Inferior parietal cortex (tissue), 1 donor: ENCODE measurements around the gene DENND4A.
"Not testable (repeated sequence)": the region's sequence is repeated elsewhere in the genome, so short reads cannot be mapped to it uniquely, and the experiment has no call there.

Source experiments
- DNase-seq: peaks from one replicate; pipeline ENCODE4 v3.0.0-alpha.2; 2016; ENCODE audit errors: extremely low spot score

DENND4A gene

GRCh38 chr15:65789105-65789504 lies 3.0 kb downstream of the DENND4A start:
- no peak for DNase-seq

GRCh38 chr15:65787260-65787659 lies 4.8 kb downstream of the DENND4A start:
- no peak for DNase-seq

DNA sequence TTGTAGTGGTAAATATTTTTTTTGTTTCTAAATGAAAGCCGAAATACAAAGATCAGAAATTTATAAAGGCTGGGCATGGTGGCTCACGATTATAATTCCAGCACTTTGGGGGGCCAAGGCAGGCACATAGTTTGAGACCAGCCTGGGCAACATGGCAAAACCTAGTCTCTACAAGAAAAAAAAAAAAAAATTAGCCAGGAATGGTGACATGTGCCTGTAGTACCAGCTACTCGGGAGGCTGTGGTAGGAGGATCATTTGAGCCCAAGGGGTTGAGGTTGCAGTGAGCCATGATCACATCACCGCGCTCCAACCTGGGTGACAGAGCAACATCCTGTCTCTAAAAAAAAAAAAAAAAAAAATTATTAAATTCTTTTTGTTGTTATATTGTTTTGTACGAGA lies 6.9 kb downstream of the DENND4A start:
- no peak for DNase-seq

GRCh38 chr15:65783872-65784271 lies 8.2 kb downstream of the DENND4A start:
- DNase-seq, result no peak

GRCh38 chr15:65782096-65782495 lies 10.0 kb downstream of the DENND4A start:
- no peak for DNase-seq

DNA sequence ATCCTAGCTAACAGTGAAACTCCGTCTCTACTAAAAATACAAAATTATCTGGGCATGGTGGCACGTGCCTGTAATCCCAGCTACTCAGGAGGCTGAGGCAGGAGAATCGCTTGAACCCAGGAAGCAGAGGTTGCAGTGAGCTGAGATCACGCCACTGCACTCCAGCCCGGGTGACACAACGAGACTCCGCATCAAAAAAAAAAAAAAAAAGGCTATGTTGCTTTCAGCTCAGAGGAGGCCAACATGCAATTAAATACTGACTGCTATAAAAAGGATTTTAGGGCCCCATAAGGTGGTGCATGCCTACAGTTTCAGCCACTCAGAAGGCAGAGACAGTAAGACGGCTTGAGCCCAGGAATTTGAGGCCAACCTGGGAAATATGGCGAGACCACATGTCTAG lies 13.4 kb downstream of the DENND4A start:
- not testable (repeated sequence) for DNase-seq

- DNase-seq, result no peak
These were observed 13.8 kb downstream of the DENND4A start for GRCh38 chr15:65778269-65778668.

DNA sequence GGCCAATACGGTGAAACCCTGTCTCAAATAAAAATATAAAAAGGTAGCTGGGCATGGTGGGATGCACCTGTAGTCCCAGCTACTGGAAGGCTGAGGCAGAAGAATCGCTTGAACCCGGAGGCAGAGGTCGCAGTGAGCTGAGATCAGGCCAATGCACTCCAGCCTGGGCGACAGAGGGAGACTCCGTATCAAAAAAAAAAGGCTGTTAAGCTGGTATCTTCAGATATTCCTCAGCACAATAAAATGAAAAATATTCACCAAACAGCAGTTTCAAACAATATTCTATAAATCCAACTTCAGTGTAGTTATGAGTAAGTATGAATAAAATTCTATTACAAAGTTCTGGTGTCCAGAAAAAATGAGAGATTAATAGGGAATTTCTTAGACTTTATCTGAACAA lies 14.2 kb downstream of the DENND4A start:
- DNase-seq, result no peak

GRCh38 chr15:65777053-65777452 lies 15.0 kb downstream of the DENND4A start:
- DNase-seq, result no peak

DNA sequence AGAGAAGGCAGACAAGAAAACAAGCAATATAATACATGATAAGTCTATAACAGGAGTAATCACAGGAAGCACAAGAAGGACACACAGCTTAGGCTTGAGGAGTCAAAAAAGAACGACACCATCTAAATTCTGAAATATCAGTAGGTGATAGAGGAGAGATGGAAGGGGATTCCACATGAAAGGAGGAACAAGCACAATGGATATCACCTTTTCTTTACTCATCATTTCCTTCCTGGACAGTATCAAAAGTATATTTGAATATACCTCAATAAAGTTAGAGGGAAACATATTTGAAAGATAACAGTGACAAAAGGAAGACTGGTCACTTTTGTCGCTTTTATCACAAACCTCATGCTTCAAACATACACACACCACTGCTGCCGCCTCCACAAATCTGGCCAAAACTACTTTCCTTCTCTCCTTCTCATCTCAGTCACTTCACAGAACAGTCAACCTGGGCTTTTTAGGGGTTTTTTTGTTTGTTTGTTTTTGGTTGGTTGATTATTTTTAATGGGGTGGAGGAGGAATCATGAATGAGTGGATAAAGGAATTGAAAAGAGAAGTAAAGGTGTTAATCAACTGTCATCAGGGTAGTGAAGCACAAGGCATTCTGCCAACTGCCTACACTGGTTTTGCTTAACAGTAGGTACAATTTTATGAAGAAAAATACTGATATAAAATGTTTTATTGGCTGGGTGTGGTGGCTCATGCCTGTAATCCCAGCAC lies 18.5 kb downstream of the DENND4A start:
- no peak for DNase-seq

- no peak for DNase-seq
These were observed 19.2 kb downstream of the DENND4A start for GRCh38 chr15:65772930-65773329.

- DNase-seq, result no peak
These were observed 20.2 kb downstream of the DENND4A start for GRCh38 chr15:65771870-65772269.

DNA sequence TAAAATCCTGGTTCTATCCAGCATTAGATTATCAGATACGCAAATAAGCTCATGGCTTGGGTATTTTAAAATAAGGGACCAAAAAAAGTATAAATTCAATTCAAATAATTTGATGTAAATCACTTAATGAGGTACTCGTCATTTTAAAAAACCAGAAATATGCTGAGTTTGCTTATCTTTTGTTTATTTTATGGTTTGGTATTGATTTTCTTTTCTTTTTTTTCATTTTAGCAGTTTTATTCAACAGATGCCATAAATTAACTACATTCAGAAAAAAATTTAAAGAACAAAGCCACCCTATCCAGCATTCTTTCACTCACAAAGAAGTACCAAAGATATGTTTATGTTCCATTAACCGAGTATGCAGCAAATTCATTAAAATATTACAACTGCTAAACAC lies 22.6 kb downstream of the DENND4A start:
- no peak for DNase-seq

- DNase-seq, result no peak
These were observed 24.2 kb downstream of the DENND4A start for GRCh38 chr15:65767895-65768294.

GRCh38 chr15:65767264-65767595 lies 24.9 kb downstream of the DENND4A start:
- no peak for DNase-seq

GRCh38 chr15:65766422-65767263 lies 25.4 kb downstream of the DENND4A start:
- no peak for DNase-seq

DNA sequence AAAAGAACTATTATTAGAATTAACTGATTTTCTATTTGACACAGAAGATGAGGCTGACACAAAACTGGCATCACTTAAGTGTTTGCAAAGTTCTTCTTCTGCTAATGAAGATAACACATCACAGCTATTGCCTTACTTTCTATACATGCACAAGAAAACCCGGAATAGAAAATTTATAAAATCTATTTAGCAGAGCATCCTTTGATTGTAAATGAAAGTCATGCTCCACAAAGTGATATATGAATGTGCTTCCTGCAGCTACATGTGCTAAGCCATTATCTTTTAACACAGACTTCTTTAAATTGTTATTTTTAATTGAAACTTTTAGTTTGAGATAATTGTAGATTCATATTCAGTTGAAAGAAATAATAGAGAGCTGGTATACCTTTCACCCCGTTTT lies 27.0 kb downstream of the DENND4A start:
- DNase-seq, result no peak

GRCh38 chr15:65762914-65763787 lies 28.9 kb downstream of the DENND4A start:
- DNase-seq, result no peak

DNA sequence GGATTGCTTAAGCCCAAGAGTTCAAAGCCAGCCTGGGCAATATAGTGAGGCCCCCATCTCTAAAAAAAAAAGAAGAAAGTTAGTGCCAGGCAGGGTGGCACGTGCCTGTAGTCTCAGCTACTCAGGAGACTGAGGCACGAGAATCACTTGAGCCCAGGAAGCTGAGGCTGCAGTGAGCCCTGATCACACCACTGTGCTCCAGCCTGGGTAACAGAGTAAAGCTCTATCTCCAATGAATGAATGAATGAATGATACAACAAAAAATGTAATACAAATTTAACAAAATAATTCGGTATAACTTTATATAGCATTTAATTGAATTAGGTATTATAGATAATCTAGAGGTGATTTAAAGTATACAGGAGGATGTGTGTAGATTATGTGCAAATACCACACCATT lies 29.7 kb downstream of the DENND4A start:
- DNase-seq, result no peak

- no peak for DNase-seq
These were observed 30.7 kb downstream of the DENND4A start for GRCh38 chr15:65761210-65761926.

DNA sequence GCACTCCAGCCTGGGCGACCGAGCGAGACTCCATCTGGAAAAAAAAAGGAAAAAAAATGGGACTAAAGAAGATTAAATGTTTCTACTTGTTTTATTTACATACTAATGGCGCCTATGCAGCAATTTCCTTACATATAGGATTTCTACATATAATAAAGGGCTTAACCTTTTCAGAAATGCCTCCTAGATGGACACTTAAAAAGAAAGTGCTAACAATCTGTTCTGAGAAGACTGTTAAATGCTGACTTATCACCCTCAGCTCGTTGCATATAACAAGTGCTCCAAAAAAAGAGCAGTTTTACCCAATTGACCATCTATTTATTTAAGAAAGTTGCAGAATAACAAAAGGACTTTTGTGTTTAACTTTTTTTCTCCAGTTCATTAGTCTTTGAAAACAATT lies 32.7 kb downstream of the DENND4A start:
- no peak for DNase-seq

- no peak for DNase-seq
These were observed 33.9 kb downstream of the DENND4A start for GRCh38 chr15:65758242-65758641.
